ENCODE measurements around the gene COBLL1. TPM values are rescaled to one million over a fixed set of nuclear protein-coding genes. Genes with fewer than 3 reads are reported as not detected.
A peak's percentile ranks its signal among the peaks of the same experiment; 100 is the strongest.

Gene COBLL1
- total RNA-seq, 6 experiments from 2014 or later, result 38.1 to 133 (median 67.6) TPM

DNA sequence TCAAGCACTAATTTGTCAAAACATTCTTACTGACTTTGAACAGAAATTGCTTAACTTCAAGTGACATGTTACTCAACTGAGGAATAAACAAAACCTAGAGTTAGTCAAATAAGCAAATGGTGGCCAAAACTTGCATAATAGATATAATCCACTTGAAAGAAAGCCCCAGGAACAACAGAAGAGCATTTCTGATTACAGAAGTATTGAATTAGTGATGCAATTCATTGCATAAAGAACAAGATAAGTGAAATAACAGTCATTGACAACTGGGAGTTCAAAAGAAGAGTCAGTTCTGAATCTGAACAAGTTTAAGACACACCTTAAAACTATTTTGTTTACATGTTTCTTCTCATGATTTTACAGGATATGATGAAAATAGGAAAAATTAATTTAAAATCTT, 30.8 kb downstream of the COBLL1 start:
- intact Hi-C loops (cut with DNase I), result no loop called here
- Histone ChIP-seq H3K4me1 (peaks cover 0 to 59% (median 8%) of the 10 kb centered on the region in 4 donors), H3K36me3 (no peaks in the 10 kb centered on the region), H3K4me3 (no peak overlapping the region), H3K27me3 (no peaks in the 10 kb centered on the region), H3K27ac (peak overlapping the region in 2 of 3 donors; percentile 21 to 63), H3K9me3 (no peaks in the 10 kb centered on the region)
- DNase-seq, result no peak
- ATAC-seq, result peak; percentile 70 to 94 (median 80)
- TF ChIP-seq CTCF (IDR thresholded peaks at IDR 0.05) (no peak), POLR2A (IDR thresholded peaks at IDR 0.05) (no peak)

- H3K36me3 ChIP-seq, result no peaks in the 10 kb centered on the region
- TF ChIP-seq POLR2A (IDR thresholded peaks at IDR 0.05) (no peak), CTCF (IDR thresholded peaks at IDR 0.05) (no peak)
- ATAC-seq (no peak), DNase-seq (no peak)
- no peaks in the 10 kb centered on the region for H3K9me3 ChIP-seq
- H3K4me3 ChIP-seq, result no peak overlapping the region
- peak overlapping the region in 1 of 3 donors; percentile 63 for H3K27ac ChIP-seq
- H3K27me3 ChIP-seq, result no peaks in the 10 kb centered on the region
- H3K4me1 ChIP-seq, result peaks cover 0 to 49% (median 8%) of the 10 kb centered on the region in 4 donors
- 21% methylated on average over 1 of the region's 1 CpG for WGBS (ENCODE audit: insufficient coverage, low coverage, low lambda C conversion rate, missing lambda C conversion rate)
- intact Hi-C loops (cut with DNase I), result no loop called here
These were observed 32.8 kb downstream of the COBLL1 start for GRCh38 chr2:164808776-164809175.

DNA sequence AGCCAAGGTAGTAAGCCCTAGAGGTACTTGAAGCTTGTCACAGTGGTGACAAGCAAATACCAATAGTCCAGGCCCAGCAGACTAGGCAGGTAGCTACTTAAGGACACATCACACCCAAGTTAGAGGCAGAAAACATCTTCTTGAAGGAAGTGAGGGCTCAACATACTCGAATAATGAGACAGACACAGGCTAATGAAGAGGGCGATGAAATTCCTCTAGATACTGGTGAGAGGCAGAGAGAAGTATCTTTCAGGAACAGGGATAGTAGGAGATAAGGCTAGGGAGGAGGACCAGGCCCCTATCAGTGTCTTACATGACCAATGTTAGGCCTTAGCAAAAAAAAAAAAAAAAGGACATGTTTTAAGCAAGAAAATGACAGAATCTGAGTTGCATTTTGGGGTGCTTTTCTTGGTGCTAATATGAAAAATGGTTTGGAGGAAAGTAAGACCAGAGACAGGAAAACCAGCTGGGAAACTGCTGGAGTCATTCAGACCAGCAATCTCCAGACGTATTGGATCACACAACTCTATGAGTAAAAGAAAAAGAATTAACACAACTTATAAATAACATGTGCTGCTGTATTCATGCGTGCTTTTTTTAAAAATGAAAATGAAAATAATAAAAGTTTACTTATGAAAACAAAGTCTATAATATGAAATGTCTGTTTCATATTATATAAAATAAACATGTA, 37.7 kb downstream of the COBLL1 start:
- 69% methylated on average over 4 of the region's 4 CpGs for WGBS (ENCODE audit: insufficient coverage, low coverage, low lambda C conversion rate, missing lambda C conversion rate)
- no peaks in the 10 kb centered on the region for H3K27me3 ChIP-seq
- peaks cover 0 to 29% (median 4%) of the 10 kb centered on the region in 4 donors for H3K4me1 ChIP-seq
- peak overlapping the region in 2 of 3 donors; percentile 8 to 9 for H3K27ac ChIP-seq
- no peaks in the 10 kb centered on the region for H3K36me3 ChIP-seq
- ATAC-seq (no peak), DNase-seq (no peak)
- intact Hi-C loops (cut with DNase I), result no loop called here
- H3K9me3 ChIP-seq, result no peaks in the 10 kb centered on the region
- TF ChIP-seq CTCF (IDR thresholded peaks at IDR 0.05), result no peak
- no peak for TF ChIP-seq POLR2A (IDR thresholded peaks at IDR 0.05)
- no peak overlapping the region for H3K4me3 ChIP-seq

- WGBS (ENCODE audit: insufficient coverage, low coverage, low lambda C conversion rate, missing lambda C conversion rate), result 10% methylated on average over 1 of the region's 1 CpG
- no peaks in the 10 kb centered on the region for H3K27me3 ChIP-seq
- DNase-seq, result no peak
- H3K27ac ChIP-seq, result peak overlapping the region; percentile 55 to 70 (median 58)
- TF ChIP-seq POLR2A (IDR thresholded peaks at IDR 0.05) (no peak), CTCF (IDR thresholded peaks at IDR 0.05) (no peak)
- no peaks in the 10 kb centered on the region for H3K9me3 ChIP-seq
- intact Hi-C loops (cut with DNase I), result no loop called here
- H3K4me1 ChIP-seq, result peaks cover 0 to 34% (median 0%) of the 10 kb centered on the region in 4 donors
- H3K36me3 ChIP-seq, result no peaks in the 10 kb centered on the region
- peak; percentile 83 to 86 (median 84) for ATAC-seq
- peak overlapping the region in 2 of 3 donors; percentile 9 to 31 for H3K4me3 ChIP-seq
These were observed 39.4 kb downstream of the COBLL1 start for GRCh38 chr2:164802095-164802707.

Data from right lobe of liver (tissue), 6 donors.